HG03558 (cell line): ENCODE data around the gene ZC3H12A.

Source experiments
- ATAC-seq: cut with Tn5 transposase; IDR thresholded peaks from one replicate; pipeline ENCODE4 v1.9.1; 2021; ENCODE audit warnings: moderate number of reproducible peaks; ENCODE audit not compliant: unreplicated experiment; ENCODE audit errors: extremely low read depth

ZC3H12A gene

DNA sequence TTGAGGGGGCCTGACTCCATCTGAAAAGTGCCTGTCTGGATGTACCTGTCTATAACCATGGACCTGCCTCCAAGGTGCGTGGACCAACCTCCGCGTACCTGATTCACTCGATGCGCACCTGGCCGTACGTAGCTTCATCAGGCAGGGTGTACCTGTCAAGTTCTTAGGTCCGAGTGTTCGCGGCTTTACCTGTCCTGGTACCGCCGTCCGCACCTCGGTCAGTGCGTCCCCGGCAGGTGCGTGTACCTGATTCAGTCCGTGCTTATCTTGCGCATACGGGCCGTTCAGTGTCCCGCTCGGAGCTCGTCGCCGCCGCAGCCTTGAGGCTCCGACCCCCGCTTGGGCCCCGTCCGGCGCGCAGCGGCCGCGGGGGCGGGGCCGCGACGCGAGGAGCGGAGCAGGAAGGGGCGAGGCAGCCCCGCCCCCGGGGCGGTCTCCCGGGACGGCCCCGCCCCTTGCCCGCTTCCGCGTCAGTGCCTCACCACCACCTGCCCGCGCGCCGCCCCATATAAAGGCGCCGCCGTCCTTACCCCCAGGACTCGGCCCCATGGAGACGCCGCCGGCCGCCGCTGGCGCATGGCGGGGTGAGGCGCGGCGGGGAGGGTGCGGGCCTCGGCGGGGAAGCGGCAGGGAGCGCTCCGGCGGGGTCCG, at the start of gene ZC3H12A:
Gene ZC3H12A (plus strand): TSS at position 535 of the 651 bp plus-strand sequence. CDS start 917 bp downstream, outside the sequence.
- ATAC-seq = peak; percentile 35

DNA sequence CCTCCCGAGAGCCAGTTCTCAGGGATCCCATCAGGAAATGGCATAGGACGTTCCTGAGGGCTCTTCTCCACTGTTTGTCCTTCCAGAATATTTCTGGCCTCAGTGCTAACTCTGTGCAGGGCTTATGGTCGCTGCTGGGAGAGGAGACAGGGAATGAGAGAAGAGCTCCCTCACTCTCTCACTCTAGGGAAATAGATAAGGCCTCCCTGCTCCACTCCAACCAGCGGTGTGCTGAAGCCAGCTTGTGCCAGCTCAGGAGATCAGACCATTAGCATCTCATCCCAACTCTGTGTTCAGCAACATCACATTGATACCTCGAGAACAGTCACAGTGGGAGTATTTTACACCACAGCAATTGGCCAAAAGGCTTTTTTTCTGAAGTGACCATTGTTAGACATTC, 49.2 kb upstream of the ZC3H12A start:
- ATAC-seq = no peak

DNA sequence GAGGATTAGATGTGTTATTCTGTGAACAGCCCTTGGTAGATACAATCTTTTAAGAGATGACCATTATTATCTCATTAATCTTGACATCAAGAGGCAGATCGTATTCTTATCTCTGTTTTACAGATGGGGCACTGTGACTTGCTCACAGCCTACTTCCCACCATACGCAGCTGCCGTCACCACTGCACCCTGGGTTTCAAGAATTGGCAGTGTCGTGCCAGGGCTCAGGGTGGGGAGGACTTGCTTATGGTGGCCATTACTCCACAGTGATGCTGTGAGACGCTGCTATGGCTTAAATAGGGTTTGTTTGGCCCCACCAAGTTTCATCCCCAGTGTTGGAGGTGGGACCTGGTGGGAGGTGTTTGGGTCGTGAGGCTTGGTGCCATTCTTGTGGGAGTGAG, 45.4 kb upstream of the ZC3H12A start:
- no peak for ATAC-seq

DNA sequence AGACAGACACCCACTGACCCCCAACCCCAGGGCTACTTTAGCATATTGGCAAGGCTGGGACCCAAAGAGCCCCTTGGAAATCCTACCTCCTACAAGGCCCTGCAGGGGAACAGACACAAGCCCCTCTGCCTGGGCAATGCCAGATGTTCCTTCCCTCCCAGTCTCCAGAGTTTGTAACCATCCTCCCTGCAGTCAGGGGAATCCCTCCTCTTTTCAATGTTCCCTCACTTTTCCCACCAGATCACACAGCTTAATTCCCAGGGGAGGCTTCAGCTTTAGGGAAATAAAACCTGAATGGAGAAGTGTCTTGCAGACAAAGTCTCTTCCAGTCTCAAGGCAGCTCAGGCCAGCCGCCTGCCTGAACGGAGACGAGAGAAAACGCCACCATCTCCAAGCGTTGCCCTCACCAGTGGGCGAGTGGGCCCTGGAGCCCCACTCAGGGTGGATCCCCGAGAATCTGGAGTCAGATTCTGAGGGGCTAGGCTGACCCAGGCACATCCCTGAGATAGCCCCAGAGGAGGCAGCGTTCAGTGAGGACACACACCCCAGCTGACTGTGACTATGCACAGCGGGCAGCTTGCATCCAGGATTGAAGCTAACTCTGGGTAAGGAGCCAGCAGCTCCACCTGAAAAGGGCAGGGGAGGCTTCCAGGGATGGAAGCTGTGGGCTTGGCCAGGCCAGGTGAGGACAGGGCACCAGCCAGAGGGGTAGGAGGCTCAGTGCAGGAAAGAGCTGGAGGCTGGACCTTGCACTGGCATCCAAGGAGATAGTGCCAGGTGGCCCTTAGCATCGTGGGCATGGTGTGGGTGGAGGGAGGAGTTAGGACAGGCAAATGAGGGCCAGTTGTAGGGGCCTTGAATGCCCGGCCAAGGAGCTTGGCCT, 44.0 kb upstream of the ZC3H12A start:
- ATAC-seq = no peak

DNA sequence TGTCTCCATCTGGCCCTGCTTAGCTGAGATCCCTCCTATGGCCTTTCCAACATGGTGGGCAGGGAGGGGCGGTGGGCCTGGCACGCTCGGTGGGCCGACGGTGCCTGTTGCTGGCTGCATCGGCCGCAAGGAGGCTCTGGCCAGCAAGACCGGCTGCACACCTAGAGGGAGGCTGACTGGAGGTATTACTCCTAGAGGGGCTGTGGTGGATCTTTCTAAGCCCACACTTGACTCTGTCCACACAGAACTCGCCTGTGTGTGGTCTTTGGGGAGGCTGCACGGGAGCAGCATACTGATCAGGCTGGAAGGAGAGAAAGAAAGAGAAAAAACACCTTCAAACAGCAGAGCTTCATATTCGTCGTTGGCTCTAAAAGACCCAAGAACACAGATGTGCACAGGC, 41.7 kb upstream of the ZC3H12A start:
- no peak for ATAC-seq

DNA sequence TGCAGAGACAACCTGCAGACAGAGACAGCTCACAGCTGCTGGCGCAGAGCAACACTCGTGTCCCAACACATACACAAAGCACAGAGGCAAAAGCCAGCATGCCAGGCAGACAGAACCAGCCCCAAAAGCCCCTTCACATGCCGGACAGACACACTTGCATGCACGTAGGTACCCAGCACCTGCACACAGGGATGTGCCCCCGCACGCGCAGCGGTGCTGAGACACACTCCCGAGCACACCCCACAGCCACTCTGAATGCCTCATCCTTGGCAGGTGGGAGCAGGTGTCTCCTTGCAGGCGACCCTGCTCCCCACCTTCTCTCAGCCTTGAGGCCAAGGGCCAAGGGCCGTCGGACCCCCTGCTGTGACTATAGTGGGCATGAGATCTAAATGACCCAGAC, 41.2 kb upstream of the ZC3H12A start:
- no peak for ATAC-seq

DNA sequence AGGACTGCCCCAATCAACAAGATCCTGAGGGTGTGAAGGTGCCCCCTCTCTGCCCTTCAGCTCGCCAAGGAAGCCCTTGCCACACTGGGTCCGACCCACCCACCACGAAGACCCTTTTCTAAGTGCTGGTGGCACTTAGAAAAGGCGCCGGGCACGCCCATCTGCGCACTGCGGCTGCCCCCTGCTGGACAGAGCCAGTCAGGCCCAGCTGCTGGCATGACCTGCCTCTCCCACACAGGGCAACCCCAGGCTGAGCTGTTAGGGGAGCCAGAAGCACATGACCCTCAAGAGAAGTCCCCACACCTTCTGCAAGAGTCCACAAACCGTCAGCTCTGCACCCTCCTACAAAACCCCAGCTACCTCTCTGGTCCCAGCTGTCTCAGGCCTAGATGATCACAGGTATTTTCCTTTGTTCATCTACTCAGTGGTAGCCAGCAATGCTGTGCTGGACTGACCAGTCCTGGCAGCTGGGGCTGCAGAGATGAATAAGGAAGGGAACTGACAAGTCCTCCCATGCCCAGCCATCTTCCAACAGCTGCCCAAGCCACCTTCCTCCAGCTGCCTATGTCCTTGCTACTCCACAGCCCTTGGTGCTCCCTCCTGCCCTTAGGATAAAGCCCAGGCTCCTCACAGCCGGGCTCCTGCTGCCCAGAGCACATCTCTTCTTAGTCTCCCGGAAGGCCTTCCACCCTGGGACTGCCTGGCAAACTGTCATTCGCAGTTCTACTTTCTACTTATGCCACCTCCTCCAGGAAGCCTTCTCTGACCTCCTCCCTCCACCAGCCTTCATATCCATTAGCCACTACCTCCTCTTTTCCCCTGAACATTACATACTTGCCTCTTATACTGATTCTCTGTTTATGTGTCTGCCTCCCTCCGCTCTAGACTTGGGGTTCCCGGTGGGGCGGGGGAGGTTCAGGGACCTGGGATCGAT, 39.8 kb upstream of the ZC3H12A start:
- ATAC-seq = no peak

DNA sequence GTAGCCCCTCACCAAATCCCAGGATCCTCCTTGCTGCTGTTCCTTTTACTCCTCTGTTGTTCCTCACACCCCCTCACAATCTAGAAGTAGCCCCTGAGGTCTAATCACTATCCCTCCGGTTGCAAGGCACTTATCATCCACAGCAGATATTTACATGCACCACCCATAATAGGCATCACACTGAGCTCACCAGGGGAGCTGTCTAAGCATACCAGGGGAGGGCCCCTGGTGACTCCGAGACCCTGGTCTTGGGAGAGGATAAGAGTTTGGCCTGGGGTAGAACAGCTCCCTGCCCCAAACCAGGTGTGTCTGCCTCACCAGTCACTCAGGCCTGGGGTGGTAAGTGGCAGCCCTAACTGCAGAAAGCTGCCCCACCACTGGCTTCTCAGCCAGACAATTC, 37.3 kb upstream of the ZC3H12A start:
- ATAC-seq = no peak

DNA sequence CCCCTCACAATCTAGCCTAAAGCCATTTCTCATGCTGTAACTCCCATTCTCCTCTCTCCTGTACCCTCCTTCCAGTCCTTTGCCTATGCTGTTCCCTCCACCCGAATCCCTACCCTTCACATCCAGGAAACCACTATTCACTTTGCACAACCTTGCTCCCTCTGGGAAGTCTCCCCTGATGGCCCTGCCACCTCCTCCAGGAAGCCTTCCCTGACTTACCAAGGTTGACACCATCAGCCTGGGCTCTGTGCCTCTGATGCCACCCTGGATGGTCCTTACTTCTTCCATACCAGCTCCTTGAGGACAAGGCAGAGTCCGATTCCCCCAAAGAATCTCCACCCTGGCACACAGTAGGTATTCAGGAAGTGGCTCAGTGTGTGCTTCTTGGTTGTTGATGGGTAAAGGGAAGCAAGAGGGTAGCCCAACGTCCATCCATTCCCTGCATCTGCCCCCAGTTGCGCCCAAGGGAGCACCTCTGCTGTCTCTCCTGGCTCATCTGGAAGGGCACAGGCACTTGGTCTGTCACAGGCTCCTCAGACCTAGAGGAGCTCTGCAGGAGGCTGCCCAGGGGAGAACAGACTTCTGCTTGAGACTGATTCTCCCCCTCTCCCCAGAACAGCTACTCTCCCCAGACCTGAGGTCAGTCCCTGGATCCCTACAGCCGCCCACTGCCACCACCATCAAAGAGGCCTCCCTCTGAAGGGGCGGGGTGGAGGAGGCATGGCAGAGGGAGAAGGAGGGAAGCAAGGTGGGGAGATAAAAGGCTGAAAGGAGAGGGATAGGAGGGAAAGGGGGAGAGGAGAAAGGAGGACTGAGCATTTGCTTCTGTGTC, 36.1 kb upstream of the ZC3H12A start:
- ATAC-seq = no peak

DNA sequence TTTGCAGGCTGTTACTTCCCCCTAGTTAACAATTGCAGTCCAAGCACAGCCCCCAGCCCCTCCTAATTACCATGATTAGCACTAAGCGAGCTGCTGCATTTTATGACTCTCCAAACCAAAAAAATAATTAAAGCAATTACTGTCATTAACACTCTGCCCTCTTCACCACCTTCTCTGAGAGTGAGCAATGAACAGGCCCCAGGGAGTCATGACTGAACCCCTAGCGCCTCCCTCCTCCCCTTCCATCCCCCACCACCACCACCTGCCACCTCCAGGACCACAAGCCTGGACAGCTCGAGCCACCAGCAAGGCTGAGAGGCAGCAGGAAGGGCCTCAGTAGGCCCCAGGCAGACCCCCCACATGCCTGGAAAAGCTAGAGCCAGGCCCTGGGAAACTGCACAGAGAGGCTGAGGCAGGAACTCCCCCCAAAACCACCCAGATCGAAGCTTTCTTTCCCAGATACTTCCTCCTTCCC, 35.5 kb upstream of the ZC3H12A start:
- no peak for ATAC-seq

DNA sequence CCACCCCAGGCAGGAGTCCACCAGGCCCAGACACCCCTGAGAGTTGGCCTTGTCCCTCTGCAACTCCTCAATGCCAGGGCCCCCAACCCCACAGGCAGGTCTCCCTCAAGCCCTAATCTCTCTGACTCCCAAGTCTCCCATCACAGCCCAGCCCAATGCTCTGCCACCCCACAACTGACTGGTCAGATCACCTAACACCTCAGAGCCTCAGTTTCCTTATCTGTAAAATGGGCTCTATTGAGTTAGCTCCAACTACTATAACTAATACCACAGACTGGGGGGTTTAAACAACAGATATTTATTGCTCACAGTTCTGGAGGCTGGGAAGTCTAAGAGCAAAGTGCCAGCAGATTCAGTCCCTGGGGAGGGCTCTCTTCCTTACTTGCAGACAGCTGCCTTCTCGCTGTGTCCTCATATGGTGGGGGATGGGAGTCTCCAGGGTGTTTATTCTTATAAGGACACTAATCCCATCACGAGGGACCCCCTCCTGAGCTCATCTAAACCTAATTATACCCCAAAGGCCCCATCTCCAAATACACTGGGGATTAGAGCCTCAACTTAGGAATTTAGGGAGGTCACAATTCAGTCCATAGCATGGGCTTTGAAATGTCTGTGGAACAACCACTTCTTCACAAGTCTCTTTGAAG, 34.9 kb upstream of the ZC3H12A start:
- ATAC-seq = no peak

DNA sequence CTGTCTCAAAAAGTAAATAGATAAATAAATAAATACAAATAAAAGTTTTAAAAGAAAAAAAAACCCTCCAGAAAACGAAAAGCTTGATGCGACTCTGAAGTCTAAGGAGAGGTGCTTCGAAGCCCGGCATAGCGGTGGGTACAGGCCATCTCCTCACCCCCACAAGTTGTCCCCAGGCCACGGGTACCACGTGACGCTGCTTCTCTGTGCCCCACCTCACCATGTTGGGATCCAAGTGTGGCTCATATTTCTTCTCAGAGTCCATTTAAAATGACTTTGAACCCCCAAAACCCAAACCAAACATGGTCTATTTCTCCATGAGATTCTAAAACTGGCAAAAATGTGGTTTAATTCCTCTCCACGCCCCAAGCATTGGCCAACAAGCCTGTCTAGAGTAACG, 32.9 kb upstream of the ZC3H12A start:
- ATAC-seq = no peak

DNA sequence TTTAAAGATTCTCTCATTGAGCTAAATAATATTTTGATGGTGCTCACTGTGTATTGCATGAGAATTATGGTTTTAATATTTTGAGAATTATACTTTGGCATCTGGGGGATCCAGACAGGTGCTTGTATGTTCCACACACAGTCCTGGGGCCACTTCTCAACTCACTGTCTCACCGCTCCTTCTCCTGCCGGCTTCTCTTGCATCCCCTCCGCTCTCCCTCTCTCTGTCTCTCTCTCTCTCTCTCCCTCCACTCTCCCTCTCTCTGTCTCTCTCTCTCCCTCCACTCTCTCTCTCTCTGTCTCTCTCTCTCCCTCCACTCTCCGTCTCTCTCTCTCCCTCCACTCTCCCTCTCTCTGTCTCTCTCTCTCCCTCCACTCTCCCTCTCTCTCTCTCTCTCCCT, 32.2 kb upstream of the ZC3H12A start:
- no peak for ATAC-seq

DNA sequence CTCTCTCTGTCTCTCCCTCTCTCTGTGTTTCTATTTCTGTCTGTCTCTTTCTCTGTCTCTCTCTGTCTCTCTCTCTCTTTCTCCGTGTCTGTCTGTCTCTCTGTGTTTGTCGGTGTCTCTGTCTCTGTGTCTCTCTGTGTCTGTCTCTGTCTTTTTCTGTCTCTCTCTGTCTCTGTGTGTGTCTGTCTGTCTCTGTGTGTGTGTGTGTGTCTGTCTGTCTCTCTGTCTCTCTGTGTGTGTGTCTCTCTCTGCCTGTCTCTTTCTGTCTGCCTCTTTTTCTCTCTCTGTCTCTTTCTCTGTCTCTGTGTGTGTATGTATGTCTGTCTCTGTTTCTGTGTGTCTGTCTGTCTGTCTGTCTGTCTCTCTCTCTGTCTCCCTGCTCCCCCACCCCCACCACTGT, 31.7 kb upstream of the ZC3H12A start:
- ATAC-seq = no peak

DNA sequence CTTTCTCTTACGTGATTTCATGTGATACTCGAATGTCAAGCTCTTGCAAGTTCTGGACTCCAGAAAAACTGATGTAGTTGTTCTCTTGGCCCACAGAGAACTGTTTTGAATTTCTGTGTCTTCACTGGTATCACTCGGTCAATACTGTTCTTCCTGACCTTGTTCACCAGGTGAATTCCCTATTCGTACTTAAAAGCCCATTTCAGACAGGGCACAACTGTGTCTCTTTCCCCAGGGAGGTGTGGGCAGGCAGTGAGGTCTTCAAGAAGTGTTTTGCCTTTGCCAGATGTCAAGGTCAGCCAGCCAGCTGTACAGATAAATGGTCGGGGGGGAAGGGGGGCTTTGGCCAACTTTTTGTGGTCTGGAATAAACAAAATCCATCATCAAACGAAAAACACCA, 27.5 kb upstream of the ZC3H12A start:
- no peak for ATAC-seq

DNA sequence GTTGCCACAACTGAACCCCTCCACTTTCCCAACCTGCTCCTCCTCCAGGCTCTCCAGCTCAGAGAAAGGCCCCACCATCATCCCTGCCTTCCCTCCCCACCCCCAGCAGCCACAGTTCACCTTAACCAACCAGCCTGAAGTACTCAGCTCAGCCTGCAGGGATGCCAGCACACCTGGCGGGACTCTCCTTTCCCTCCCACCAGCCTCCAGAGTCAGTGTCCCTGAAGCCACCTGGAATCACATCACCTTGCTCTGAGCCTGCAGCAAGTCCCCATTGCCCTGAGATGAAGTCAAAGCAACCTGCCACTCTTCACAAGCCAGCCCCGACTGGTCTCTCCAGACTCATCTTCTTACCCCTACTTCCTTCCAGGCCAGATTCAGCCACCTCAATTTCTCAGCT, 26.2 kb upstream of the ZC3H12A start:
- no peak for ATAC-seq

DNA sequence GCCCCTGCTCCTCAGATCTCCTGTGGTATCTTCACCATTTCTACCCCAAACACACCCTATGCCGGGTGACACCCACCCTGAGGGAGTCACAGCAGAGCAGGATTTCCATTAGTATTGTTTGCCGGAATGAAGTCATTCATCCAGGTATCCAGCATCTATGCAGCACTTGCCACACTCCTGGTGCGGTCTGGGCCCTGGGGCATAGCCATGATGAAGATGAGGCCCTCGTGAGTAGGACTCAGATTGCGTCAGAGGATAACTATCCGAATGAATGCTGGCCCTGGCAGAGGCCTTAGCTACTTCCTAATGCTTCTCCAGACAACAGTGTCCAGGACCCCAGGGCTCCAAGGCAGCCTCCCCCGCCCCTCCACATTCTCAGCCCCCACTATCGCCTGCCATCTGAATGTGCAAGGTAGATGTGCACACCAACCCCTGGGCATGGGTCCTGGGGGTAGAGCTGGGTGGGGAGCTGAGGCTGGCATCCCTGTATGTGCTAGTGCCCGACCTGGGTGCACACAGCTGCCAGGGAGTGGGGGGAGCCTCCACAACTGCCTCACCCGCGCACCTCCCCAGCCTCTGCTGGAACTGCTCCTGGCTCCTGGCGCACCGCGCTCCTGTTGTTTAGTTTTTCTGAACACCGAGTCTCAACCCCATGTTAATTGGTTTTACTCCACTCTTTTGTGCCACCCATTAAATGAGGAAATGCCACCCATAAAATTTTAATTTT, 25.5 kb upstream of the ZC3H12A start:
- no peak for ATAC-seq

DNA sequence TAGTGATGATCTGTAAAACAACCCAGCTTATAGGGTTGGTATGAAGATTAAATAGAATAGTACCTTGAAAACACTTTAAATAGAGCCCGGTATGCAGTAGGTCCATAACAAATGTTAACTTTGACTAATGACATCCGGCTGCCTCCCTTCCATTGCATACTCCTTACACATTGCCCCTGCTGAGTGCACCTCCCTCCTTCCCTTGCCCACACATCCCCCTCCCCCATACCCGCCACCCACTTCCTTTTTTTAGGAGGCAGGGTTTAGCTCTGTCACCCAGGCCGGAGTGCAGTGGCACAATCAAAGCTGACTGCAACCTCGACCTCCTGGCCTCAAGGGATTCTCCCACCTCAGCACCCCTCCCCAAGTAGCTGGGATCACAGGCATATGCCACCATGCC, 24.4 kb upstream of the ZC3H12A start:
- ATAC-seq = no peak

DNA sequence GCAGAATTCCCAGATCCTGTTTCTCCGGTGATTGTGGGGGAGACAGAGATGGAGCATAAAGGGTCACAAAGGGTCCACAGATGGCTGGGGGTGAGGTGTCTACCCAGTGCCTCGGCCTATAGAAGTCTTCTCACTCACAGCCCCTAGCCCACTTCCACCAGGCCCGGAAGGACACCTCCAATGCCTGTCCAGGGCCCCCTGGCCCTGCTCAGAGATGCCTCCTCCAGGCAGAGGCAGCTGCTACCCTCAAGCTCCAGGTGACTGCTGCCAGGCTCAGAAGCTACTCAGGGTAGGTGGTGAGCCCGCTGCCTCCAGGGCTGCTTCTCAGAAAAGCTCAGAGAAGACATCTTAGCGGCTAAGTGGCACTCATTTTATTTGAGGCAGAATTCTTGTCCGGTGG, 22.0 kb upstream of the ZC3H12A start:
- ATAC-seq = no peak
